Liver (tissue), 9 donors: ENCODE measurements around the gene IP6K3. TPM values are rescaled to one million over a fixed set of nuclear protein-coding genes. Genes with fewer than 3 reads are reported as not detected.

ENCODE experiments used
- DNase-seq: peaks from one replicate; pipeline ENCODE4 v3.0.0-alpha.2; 2017; ENCODE audit warnings: low spot score
- H3K27ac ChIP-seq, 2 donors: one replicate each; pipeline ENCODE4 v1.7.0; 2013; ENCODE audit warnings: inconsistent platforms in 2 of 2, low read length in 2 of 2, control low read depth in 1 of 2, low read depth in 1 of 2, mild to moderate bottlenecking in 1 of 2
- H3K27me3 ChIP-seq, 4 donors: one replicate each; pipeline versions ENCODE4 v1.6.1 to v1.7.0; 2013; ENCODE audit warnings: low read length in 3 of 4, inconsistent platforms in 1 of 4, mild to moderate bottlenecking in 1 of 4, moderate library complexity in 1 of 4; ENCODE audit not compliant: control insufficient read depth in 4 of 4, insufficient read depth in 4 of 4
- H3K36me3 ChIP-seq, 4 donors: one replicate each; pipeline versions ENCODE4 v1.6.1 to v1.7.0; 2013; ENCODE audit warnings: low read length in 3 of 4, mild to moderate bottlenecking in 3 of 4, low read depth in 1 of 4, moderate library complexity in 1 of 4; ENCODE audit not compliant: control insufficient read depth in 4 of 4, insufficient read depth in 3 of 4
- H3K4me1 ChIP-seq, 4 donors: one replicate each; pipeline versions ENCODE4 v1.6.1 to v1.7.0; 2013; ENCODE audit warnings: low read length in 3 of 4, mild to moderate bottlenecking in 3 of 4, moderate library complexity in 1 of 4; ENCODE audit not compliant: control insufficient read depth in 4 of 4, insufficient read depth in 4 of 4
- H3K4me3 ChIP-seq, 3 donors: one replicate each; pipeline versions ENCODE4 v1.6.1 to v1.7.0; 2013; ENCODE audit warnings: low read length in 3 of 3, control low read depth in 1 of 3, low read depth in 1 of 3, mild to moderate bottlenecking in 1 of 3
- H3K9ac ChIP-seq, 2 donors: one replicate each; pipeline ENCODE4 v1.7.0; 2013; ENCODE audit warnings: low read length in 2 of 2, mild to moderate bottlenecking in 2 of 2, moderate library complexity in 2 of 2, control low read depth in 1 of 2, low read depth in 1 of 2
- H3K9me3 ChIP-seq, 4 donors: one replicate each; pipeline versions ENCODE4 v1.6.1 to v1.7.0; 2013; ENCODE audit warnings: low read length in 3 of 4; ENCODE audit not compliant: control insufficient read depth in 4 of 4
- CTCF ChIP-seq: fragments of 150-350 bp; IDR thresholded peaks from 2 replicates; pipeline ENCODE4 v1.5.1; 2017; ENCODE audit warnings: improper control_type of control experiment, low read depth, low read length; ENCODE audit not compliant: missing input control
- FOXA1 ChIP-seq: IDR thresholded peaks from 2 replicates; pipeline ENCODE4 v1.6.1; 2016; ENCODE audit warnings: antibody characterized with exemption
- GABPA ChIP-seq, 2 donors: IDR thresholded peaks in 1 of 2; conservative IDR thresholded peaks in 1 of 2; 2 replicates each; pipeline ENCODE4 v1.6.1; 2016; ENCODE audit warnings: antibody characterized with exemption in 2 of 2, mild to moderate bottlenecking in 1 of 2, moderate library complexity in 1 of 2
- HNF4A ChIP-seq, 2 donors: conservative IDR thresholded peaks; 2 replicates each; pipeline ENCODE4 v1.6.1; 2016; ENCODE audit warnings: antibody characterized with exemption in 2 of 2, mild to moderate bottlenecking in 2 of 2
- HNF4G ChIP-seq: IDR thresholded peaks from 2 replicates; pipeline ENCODE4 v1.6.1; 2016; ENCODE audit warnings: antibody characterized with exemption
- JUND ChIP-seq, 2 donors: IDR thresholded peaks; 2 replicates each; pipeline ENCODE4 v1.6.1; 2016; ENCODE audit warnings: antibody characterized with exemption in 2 of 2
- RAD21 ChIP-seq, 2 donors: IDR thresholded peaks; 2 replicates each; pipeline ENCODE4 v1.6.1; 2016; ENCODE audit warnings: antibody characterized with exemption in 2 of 2, mild to moderate bottlenecking in 2 of 2
- RXRA ChIP-seq, 2 donors: IDR thresholded peaks; 2 replicates each; pipeline ENCODE4 v1.6.1; 2017 to 2018; ENCODE audit warnings: antibody characterized with exemption in 2 of 2, mild to moderate bottlenecking in 1 of 2
- SP1 ChIP-seq: IDR thresholded peaks from 2 replicates; pipeline ENCODE4 v1.6.1; 2018; ENCODE audit warnings: antibody characterized with exemption, mild to moderate bottlenecking
- TAF1 ChIP-seq: conservative IDR thresholded peaks from 2 replicates; pipeline ENCODE4 v1.6.1; 2016; ENCODE audit warnings: antibody characterized with exemption, mild to moderate bottlenecking
- ZBTB33 ChIP-seq: IDR thresholded peaks from 2 replicates; pipeline ENCODE4 v1.6.1; 2016; ENCODE audit warnings: antibody characterized with exemption
- WGBS: extraction: QIAGEN DNeasy Blood & Tissue Kit; methylation state at CpG from one replicate; pipeline ENCODE4 v1.1.7; 2013; 5-methylcytosine and 5-hydroxymethylcytosine counted together
- polyA plus RNA-seq, 2 donors: library from polyadenylated mRNA; stranded (reverse) in 1 of 2; unstranded in 1 of 2; fragments of 200-250 nt in 1 of 2; fragments of >200 nt in 1 of 2; fragmentation: Nextera tagmentation in 1 of 2; extraction: Ambion mirVana in 1 of 2; gene quantifications; one replicate each; pipeline versions ENCODE4 v1.2.1 to v1.2.3, GENCODE V29; 2013 to 2015
- total RNA-seq, 2 donors: library from RNA; depleted of rRNA; stranded (reverse); fragments of >200 nt; gene quantifications; one replicate each; pipeline ENCODE4 v1.2.3, GENCODE V29; 2014
- TF ChIP-seq, protein P1 (sequence below): IDR thresholded peaks from 2 replicates; pipeline ENCODE4 v1.6.1; 2016; ENCODE audit warnings: antibody characterized with exemption, mild to moderate bottlenecking
- TF ChIP-seq, protein P2 (sequence below): IDR thresholded peaks from 2 replicates; pipeline ENCODE4 v1.6.1; 2016; ENCODE audit warnings: antibody characterized with exemption
- donor health status: healthy.
- donor health status: healthy.
- donor health status: healthy.
- donor health status: healthy.
- donor health status: healthy.

Gene IP6K3
- total and polyA plus RNA-seq, 4 donors: 1.5 to 12.9 (median 6.7) TPM

DNA sequence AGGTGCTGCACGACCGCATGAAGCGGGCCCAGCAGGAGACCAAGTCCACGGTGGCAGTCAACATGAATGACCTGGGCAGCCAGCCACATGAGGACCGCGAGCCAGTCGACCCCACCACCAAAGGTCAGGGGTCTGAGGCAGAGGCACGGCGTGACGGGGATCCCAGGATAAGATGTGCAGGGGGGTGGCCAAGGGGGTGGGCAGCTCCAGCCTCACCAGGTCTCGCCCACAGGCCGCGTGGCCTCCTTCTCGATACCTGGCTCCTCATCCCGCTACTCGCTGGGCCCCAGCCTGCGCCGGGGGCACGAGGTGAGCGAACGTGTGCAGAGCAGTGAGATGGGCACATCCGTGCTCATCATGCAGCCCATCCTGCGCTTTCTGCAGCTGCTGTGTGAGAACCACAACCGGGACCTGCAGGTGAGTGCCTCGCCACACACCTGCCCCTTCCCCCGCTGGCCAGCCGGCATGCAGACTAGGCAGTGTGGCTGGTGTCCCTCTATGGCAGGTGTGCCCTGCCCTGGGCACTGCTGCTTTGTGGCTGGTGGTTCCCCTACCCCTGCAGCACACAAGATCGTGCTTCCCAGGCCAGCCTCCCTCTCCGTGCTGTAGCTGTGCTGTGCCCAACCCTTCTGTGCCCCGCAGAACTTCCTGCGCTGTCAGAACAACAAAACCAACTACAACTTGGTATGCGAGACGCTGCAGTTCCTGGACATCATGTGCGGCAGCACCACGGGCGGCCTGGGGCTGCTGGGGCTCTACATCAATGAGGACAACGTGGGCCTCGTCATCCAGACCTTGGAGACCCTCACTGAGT lies 61.1 kb downstream of the IP6K3 start:
- H3K36me3 ChIP-seq: no peaks in the 10 kb centered on the region
- H3K4me3 ChIP-seq: no peak overlapping the region
- H3K27me3 ChIP-seq: no peaks in the 10 kb centered on the region
- WGBS: 85% methylated on average over 38 of the region's 38 CpGs
- no peak for DNase-seq
- H3K9me3 ChIP-seq: no peaks in the 10 kb centered on the region
- no peak overlapping the region for H3K9ac ChIP-seq
- TF ChIP-seq SP1 (no peak), RAD21 (IDR thresholded peaks at IDR 0.05) (no peak), RXRA (IDR thresholded peaks at IDR 0.05) (no peak), JUND (IDR thresholded peaks at IDR 0.05) (no peak), GABPA (IDR thresholded peaks at IDR 0.05 in 1 of 2, conservative IDR thresholded peaks at IDR 0.05 in 1 of 2) (no peak), HNF4A (conservative IDR thresholded peaks at IDR 0.05) (no peak), HNF4G (no peak), FOXA1 (no peak), CTCF (no peak), TAF1 (no peak), ZBTB33 (no peak)
- TF ChIP-seq, protein P1, sequence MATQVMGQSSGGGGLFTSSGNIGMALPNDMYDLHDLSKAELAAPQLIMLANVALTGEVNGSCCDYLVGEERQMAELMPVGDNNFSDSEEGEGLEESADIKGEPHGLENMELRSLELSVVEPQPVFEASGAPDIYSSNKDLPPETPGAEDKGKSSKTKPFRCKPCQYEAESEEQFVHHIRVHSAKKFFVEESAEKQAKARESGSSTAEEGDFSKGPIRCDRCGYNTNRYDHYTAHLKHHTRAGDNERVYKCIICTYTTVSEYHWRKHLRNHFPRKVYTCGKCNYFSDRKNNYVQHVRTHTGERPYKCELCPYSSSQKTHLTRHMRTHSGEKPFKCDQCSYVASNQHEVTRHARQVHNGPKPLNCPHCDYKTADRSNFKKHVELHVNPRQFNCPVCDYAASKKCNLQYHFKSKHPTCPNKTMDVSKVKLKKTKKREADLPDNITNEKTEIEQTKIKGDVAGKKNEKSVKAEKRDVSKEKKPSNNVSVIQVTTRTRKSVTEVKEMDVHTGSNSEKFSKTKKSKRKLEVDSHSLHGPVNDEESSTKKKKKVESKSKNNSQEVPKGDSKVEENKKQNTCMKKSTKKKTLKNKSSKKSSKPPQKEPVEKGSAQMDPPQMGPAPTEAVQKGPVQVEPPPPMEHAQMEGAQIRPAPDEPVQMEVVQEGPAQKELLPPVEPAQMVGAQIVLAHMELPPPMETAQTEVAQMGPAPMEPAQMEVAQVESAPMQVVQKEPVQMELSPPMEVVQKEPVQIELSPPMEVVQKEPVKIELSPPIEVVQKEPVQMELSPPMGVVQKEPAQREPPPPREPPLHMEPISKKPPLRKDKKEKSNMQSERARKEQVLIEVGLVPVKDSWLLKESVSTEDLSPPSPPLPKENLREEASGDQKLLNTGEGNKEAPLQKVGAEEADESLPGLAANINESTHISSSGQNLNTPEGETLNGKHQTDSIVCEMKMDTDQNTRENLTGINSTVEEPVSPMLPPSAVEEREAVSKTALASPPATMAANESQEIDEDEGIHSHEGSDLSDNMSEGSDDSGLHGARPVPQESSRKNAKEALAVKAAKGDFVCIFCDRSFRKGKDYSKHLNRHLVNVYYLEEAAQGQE: no peak
- TF ChIP-seq, protein P2, sequence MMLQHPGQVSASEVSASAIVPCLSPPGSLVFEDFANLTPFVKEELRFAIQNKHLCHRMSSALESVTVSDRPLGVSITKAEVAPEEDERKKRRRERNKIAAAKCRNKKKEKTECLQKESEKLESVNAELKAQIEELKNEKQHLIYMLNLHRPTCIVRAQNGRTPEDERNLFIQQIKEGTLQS: no peak
- no peak overlapping the region for H3K27ac ChIP-seq
- no peaks in the 10 kb centered on the region for H3K4me1 ChIP-seq

- Histone ChIP-seq H3K9ac (no peak overlapping the region), H3K27ac (no peak overlapping the region), H3K27me3 (no peaks in the 10 kb centered on the region), H3K9me3 (no peaks in the 10 kb centered on the region), H3K4me3 (no peak overlapping the region), H3K4me1 (no peaks in the 10 kb centered on the region), H3K36me3 (no peaks in the 10 kb centered on the region)
- DNase-seq: no peak
- 96% methylated on average over 7 of the region's 7 CpGs for WGBS
- TF ChIP-seq, protein P2: no peak
- no peak for TF ChIP-seq HNF4A (conservative IDR thresholded peaks at IDR 0.05)
Observed at GRCh38 chr6:33684983-33685382, 61.7 kb downstream of the IP6K3 start.
